Measurements from ENCODE around the gene DVL2.

DVL2 gene

DNA sequence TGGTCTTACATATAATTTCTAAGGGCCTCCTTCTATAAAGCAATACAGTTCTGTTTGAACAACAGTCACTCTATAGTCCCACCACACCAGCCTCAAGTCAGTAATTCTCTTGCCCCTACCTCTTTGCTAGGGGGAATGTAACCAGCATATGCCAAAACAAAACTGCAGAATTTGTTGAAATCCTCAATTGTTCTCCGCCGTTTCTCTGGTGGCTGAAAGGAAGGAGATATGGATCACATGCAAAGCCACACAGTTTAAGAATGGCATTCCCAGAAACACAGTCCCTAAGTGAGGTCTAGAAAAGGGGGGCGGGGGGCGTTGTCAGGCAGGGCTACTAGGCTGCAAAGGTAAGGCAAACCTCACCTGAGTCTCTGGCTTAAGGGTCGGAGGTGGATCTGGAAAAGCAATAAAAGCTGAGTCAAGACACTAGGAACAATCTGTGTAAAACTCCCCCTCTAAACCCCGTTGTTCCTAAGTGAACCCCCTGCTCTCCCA is 3.0 kb upstream of the DVL2 start:
- DNase-seq, result no peak

DNA sequence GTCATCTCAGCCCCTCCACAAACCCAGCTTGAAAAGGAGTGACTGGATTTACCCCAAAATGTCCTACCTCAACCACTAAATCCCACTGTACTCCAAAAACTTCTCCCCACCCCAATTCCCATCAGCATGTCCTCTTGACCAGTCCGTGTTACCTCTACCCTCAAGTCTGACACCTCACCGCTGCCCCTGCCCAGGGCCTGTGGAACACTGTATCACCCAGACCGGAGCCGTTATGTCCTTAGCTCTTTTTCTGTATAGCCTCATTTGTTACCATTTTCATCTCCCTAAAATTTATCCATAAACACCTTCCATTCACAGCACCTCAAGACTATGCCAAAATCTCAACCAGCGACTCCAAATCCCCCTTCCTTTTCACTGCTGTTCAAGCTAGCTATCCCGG is 2.5 kb upstream of the DVL2 start:
- DNase-seq, result no peak

DNA sequence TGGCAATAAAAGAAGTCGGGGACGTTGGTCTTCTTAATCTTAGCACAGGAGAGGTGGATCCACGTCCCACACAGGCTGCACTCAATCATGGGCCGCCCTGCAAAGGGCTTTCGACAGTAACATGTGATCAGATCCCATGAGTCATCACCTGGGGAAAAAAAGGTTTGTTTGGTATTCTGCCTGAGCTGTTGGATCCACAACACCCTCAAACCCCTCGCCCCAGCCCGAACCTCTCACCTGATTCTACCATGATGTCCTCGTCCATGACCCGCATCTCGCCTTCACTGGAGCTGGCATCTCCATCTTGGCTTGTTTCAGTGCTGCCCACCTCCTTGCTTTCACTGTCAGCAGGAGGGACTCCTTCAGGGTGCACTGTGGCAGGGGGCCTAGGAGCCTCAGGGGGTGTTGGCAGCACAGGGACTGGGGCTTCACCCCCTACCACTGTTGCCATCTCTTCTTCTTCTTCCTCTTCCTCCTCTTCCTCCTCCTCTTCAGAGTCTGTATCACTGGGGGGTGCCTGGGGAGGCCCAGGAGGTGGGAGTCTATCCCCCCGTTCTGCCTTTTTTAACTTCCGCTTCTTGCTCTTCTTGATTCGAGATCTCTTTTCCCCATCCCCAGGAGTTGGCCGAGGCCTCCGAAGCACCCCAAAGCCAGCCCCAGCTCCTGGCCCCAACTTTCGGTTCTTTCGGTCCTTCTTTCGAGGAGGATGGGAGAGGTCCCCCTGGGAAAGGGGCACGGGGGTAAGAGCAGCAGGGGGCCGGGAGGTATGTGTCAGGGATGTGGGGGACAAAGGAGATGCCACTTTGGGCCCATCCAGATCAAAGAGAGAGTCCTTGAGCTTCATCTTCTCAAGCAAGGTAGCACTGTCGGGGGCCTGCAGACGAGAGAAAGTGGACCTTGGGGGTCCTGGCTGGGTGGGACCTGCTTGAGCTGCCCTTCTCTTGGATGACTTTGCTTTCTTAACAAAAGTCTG is 1.7 kb upstream of the DVL2 start:
- DNase-seq, result no peak

DNA sequence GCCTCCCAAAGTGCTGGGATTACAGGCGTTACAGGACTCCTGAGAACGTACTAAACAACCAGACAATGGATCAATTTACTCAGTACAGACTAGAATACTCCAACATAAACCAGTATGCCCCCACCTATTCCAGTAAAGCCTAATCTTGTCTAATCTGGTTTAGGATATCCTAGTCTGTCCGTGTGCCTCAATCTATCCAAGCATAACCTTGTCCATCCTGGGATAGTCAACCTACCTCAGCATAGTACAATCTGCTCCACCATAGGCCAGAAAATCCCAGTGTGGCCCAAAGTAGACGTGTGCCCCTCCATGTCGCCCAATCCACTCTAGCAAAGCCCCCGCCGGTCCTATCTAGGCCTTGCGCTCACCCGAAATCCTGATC is 625 bp downstream of the DVL2 start:
- DNase-seq, result no peak

DNA sequence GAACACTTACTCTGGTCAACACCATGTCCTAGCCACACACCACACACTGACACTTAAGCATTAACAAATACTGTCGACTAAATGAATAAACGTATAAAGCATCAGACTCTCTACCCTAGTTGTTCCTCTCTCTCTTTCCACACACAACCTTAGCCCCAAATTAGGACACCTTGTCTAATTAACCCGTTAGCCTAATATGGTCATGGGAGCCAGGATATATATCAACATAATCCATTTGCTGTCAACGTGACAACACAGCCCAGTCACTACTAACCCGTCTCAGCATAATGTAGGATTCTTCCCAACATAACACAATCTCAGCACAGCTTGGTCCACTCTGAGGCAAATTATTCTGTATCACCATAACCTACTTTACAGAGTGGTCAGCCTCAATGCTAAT is 2.2 kb downstream of the DVL2 start:
- DNase-seq, result no peak

DNA sequence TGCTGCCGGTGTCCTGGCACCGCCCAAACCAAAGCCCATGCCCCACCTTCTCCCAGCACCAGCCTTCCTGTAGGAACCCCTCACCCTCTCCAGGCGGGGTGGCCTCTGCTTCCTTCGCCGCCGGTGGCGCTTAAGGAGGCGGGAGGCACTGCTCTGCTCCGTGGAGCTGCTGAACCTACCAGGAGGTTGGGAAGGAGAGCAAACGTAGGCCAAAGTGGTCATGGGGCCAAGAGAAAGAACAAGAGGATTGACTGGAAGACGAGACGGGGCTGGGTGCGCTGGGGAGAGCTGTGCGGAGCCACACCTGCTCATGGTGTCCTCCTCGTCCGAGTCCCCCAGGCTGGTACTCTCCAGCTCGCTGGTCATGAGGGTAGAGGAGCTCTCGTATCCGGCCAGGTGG is 4.8 kb downstream of the DVL2 start:
- DNase-seq, result no peak

DNA sequence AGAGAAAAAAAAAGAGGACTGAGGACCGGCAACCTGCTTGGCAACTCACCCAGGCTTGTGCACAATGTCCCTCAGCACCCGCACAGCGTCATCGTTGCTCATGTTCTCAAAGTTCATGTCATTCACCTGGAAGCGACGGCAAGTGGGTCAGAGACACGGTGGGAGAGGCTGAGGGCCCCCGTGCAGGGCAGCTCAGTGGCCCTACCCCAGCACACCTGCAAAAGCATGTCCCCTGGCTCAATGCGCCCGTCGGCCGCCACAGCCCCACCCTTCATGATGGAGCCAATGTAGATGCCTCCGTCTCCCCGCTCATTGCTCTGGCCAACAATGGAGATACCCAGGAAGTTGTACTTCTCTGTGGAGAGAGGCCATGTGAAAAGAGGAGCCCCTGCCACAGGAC is 5.4 kb downstream of the DVL2 start:
- DNase-seq, result no peak

DNA sequence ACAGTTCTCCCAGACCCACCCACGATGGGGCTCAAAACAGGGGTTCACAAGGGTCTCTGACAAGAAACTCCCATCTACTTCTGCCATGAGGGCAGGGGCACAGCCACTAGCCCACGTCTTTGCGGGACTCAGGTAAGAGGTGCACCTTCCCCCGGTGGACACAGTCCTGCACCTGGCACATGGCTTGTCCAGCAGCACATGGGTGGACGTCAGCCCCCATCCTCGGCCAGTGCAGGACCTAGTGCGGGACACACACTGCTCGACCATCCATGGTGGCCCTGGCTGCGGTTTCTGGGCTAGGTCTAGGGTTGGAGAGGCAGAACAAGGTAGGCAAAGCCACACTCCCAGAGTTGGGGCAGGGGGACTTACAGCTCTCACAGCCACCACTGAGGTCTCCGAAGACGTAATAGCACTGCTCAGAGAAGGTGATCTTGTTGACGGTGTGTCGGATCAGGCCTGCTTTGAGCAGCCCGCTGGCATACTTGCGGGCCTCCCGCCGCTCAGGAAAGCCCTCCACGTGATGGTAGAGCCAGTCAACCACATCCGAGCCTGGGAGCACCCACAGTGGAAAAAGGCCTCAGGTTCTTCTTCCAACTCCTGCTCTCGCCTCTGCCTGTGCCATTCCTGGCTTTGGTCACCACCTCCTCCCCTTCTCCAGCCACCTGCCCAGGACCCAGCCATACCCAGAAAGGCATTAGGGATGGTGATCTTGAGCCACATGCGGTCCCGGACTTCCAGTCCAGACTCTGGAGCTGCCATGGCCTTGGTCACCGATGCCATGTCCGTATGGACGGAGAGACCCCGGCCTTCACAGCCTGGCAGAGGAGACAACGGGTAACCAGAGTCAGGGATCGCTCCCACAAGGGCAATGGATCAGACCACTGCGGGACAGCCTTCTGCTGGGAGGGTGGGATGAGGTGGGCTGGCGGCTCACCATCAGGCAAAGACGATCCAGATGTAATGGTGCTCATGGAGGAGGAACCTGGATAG is 7.3 kb downstream of the DVL2 start:
- no peak for DNase-seq

DNA sequence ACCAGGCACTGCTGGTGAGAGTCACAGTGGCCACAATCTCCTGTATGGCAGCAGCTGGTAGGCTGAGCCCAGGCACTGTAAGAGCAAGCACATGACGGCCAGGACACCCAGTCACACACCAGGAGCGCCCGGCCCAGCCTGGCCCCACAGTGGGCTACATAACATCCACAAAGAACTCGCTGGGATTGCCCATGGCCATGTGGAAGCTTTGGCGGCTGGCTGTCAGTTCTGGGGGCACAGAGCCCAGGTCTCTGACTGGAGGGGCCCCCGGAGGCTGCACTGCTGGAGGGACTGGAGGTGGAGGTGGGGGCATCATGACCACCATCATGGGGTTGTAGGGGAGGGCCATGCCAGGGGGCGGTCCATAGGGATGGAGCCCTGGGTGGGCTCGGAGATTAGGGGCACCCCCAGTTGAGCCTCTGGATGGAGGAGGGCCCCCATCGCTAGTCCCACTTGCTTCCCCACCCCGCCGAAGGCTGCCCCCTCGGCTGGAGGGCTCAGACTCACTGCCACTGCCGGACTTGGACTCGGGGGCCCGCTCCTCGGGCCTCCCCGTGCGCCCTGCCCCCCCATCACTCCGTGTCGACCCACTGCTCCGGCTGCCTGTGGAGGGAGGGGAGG is 8.5 kb downstream of the DVL2 start:
- no peak for DNase-seq

DNA sequence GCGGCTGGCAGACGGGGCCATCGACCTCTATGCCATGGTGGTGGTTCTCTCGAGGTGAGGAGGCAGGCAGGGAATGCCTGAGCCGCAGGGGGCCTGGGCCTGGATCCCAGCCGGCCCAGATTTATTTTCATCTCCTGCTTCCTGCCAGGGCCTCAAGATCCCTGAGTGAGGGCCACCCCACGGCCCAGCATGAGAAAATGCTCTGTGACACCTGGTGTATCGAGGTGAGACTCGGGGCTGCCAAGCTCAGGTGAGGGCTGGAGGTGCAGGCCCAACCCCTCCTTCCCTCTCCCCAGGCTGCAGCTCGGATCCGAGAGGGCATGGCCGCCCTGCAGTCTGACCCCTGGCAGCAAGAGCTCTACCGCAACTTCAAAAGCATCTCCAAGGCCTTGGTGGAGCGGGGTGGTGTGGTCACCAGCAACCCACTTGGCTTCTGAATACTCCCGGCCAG is 9.6 kb downstream of the DVL2 start:
- no peak for DNase-seq

DNA sequence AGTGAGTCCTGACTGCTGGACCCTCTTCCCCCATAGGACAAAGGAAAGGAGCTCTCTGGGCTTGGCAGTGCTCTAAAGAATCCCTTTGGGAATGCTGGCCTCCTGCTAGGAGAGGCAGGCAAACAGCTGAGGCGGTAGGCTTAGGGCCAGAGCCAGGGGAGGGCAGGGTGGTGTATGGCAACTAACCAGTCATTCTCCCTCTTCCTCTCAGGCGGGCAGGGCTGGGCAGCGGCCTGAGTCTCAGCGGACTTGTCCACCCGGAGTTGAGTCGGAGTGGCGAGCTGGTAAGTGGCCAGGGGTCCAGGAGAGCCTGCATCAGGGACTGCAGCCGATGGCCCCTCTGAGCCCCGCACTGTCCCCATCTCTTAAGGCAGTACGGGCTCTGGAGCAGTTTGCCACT is 10.2 kb downstream of the DVL2 start:
- DNase-seq, result no peak

DNA sequence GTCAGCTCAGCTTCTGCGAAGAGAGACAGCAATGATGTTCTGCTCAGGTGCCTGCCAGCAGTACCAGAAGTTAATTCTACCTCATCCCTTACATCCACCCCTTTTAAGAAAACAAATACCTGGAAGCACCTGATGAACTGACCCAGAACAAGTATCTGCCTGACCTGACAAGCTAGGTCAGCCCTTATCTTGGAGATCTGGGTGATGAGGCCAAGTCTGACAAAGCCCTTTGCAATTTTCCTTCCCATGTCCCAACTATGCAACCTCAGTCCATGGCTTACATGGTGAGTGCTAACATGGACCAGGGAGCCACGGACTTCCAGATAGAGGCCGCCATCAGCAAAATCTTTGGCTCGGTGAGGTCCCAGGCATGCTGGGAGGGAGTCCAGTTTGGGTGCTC is 10.9 kb downstream of the DVL2 start:
- no peak for DNase-seq

DNA sequence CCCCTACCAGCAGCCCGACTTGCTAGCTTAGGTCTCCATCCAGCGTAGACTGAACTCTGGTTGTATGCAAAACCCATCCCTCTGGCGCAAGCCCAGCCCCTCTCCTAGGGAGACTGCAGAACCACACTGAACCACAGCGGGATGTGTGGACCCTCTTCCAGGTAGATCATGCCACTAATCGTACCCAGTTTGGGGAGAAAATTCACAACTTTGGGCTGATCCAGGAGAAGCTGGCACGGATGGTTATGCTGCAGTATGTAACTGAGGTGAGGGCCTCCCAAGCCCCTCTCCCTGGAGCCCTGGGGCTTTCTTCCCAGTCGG is 11.4 kb downstream of the DVL2 start:
- DNase-seq, result no peak

DNA sequence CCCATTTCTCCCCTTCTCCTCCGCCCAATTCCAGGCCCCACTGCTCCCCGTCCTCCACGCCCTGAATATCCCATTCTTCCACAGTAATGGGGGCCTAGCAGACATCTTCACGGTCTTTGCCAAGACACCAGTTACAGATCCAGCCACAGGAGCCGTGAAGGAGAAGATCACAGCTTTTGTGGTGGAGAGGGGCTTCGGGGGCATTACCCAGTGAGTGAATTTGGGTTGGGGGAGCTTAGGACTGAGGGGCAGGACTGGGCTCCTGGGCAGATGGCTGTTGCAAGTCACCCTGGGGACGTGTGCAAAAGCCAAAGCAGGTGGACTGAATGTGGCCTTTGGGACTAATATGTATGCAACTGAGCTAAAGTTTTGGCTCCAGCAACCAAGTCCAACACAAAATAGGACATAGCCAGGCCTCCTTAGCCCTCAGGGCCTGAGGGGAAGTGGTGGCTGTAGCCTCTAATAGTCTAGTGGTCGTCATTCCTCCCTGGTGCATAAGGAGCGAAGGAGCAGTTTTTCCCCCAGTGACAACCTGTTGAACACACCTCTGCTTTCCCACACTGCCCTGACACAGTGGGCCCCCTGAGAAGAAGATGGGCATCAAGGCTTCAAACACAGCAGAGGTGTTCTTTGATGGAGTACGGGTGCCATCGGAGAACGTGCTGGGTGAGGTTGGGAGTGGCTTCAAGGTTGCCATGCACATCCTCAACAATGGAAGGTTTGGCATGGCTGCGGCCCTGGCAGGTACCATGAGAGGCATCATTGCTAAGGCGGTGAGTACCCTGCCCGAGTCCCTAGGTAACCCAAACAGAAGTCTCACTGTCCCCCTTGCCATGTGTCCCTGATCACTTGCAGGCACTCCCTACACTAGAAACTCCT is 12.0 kb downstream of the DVL2 start:
- no peak for DNase-seq

DNA sequence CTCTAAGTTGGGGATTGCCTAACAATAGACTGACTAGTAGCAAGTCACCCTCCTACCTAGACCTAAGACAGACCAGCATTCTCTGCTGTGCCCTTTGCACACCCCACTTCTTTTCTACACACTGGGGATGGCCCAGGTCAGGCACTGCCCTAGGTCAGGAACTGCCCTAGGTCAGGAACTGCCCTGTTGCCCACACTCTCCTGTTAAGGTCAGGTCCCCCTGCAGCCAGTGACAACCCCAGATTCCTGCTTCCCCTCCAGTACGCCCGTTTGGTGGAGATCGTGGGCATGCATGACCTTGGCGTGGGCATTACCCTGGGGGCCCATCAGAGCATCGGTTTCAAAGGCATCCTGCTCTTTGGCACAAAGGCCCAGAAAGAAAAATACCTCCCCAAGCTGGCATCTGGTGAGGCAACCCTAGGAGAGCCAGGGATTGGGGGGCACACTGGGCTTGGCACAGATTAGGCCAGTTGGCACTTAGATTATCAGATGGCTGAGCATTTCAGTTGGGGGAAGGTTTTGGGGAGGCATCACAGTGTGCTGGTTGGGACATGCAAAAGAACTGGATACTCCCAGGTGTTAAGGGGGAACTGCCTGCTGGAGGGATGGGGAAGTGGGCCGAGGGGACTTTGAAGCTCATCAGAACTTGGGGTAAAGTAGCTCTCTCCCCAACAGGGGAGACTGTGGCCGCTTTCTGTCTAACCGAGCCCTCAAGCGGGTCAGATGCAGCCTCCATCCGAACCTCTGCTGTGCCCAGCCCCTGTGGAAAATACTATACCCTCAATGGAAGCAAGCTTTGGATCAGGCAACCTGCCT is 12.8 kb downstream of the DVL2 start:
- no peak for DNase-seq

DNA sequence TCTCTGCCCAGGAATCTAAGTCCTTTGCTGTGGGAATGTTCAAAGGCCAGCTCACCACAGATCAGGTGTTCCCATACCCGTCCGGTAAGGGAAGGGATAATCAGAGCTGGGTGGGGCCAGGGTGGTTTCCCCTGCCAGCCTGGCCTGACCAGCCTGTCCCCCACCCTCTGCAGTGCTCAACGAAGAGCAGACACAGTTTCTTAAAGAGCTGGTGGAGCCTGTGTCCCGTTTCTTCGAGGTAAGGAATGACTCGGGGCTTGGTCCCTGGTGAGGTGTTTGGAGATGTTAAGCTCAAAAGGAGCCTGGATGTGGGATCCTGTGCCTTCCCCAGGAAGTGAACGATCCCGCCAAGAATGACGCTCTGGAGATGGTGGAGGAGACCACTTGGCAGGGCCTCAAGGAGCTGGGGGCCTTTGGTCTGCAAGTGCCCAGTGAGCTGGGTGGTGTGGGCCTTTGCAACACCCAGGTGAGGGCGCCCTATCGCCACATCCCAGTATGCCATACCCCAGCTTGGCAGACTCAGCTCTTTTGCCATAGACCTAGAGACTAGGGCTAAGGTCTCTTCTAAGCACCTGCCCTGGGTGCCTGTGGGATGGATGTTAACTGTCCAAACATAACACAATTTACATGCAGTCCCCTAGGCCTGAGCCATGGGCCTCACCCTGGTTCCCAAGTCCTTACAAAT is 13.6 kb downstream of the DVL2 start:
- DNase-seq, result no peak

DNA sequence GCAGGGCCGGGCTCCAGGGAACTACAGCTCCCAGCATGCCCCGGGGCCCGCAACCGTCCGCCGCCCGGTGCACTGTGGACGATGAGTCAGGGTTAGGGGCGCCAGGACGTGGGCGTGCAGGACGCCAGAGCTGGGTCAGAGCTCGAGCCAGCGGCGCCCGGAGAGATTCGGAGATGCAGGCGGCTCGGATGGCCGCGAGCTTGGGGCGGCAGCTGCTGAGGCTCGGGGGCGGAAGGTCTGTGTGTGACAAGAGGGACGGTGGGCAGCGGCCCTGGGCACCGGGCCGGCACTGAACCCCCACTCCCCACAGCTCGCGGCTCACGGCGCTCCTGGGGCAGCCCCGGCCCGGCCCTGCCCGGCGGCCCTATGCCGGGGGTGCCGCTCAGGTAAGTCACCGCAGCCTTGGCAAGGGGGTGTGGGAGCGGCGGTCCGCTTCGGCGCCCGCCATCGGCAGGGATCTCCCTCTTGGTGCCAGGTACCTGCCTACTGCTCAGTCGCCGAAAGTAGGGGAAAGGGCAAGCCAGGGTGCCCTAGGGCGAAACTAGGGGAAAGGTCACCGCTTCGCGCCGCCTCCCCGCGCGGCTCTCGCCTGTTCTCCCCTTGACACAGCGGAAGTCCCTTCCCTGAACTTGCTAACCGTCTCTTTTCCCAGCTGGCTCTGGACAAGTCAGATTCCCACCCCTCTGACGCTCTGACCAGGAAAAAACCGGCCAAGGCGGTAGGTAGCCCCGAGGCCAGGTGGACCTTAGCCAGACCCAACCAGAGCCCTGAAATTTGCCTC is 14.3 kb downstream of the DVL2 start, which contains the start of the genes ACADVL and DLG4:
ACADVL (plus strand) TSS at position 127 of the 781 bp plus-strand sequence; CDS start at position 174, 47 bp downstream.
DLG4 (minus strand) TSS at position 25 of the 781 bp plus-strand sequence.
- peak; percentile 38 for DNase-seq

DNA sequence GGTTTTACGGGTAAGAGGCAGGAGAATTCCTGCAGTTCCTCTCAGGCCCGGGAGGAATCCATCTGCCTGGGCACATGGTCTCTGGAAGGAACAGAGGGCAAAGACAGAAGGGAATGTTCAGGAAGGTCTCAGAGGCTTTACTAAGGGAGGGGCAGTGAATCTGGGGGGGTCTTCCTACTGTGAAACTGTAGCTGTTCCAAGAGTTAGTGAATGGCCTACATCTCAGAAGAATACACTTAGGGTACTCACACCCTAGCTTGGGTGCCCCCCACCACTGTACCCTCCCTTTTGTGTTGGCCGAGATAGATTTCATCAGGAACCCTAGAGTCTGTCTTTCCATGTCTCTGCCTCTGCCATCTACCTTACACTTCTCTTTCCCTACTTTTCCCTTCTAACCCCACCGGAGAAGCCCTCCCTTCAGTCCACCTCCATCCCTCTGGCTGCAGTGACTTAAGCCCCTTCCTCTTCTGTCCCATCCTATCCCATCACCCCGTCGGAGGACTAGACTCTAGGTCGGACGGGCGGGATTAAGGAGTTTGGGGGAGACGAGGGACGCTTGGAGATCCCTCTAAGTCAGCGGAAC is 15.0 kb downstream of the DVL2 start:
- DNase-seq, result no peak

DNA sequence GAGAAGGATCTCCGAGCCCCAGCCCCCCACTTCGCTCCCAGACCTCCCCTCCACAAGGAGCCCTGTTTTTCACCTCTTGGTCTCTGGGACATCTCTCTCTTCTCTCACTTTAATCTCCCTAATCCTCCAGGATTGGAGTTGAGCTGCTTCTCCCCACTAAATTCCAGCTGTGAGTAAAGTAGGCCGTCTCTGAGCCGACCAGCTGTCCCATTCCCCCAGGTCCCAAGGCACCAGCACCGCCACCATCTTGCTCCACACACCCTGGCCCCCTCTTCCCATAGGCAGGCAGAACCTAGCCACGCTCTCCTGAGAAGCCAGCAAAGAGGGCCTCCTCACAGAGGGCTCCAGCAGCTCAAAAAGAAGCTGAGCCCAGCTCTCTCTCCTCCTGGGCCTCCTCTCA is 15.6 kb downstream of the DVL2 start:
- no peak for DNase-seq

Measured in NCI-H1436 treated with DMSO at 0.1 percent for 48 hours (cell line).